Jurkat, Clone E6-1 (cell line): ENCODE data around the gene SSTR5.

Experiments
- DNase-seq: peaks from one replicate; pipeline ENCODE4 v3.0.0-alpha.2; 2011; ENCODE audit warnings: low read depth, low spot score
- H3K4me3 ChIP-seq: 2 replicates; pipeline ENCODE4 v1.5.1; 2011; ENCODE audit warnings: mild to moderate bottlenecking, low read length, control low read depth, moderate library complexity

SSTR5 gene

DNA sequence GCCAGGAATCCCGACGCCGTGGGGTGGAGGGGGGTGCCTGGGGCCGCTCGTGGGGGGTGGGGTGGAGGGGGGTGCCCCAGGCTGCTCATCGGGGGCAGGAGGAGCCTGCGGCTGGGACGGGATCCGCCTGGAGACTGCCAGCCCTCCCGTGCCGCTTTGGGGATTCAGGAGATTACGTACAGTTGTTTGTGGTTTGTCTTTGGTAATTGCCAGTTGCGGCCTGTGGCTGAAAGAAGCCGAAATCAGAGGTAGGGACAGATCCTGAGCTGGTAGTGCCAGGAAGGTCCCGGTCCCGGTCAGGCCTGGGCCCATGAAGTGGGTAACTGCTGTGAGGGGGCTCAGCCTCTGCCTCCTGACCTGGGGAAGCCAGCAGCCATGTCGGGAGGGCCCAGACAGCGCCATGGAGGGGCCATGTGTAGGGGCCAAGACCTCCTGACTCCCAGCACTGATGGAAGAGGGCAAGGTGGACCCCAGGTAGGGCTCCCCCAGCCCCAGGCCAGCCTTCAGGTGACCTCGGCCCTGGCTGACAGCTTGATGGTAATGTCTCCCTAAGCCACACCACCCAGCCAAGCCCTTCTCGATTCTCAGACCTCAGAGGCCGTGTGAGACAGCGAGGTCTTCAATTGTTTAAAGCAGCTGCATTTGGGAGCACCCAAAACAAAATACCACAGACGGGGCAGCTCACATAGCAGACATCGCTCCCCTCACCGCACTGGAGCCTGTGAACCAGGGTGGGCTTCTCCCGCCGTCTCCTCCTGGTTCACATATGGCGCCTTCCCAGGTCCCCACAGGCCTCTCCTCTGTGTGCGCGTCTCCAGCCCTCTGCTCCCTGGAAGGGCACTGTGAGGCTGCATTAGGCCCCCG is 34.9 kb upstream of the SSTR5 start:
- no peak for DNase-seq
- H3K4me3 ChIP-seq = no peak overlapping the region

DNA sequence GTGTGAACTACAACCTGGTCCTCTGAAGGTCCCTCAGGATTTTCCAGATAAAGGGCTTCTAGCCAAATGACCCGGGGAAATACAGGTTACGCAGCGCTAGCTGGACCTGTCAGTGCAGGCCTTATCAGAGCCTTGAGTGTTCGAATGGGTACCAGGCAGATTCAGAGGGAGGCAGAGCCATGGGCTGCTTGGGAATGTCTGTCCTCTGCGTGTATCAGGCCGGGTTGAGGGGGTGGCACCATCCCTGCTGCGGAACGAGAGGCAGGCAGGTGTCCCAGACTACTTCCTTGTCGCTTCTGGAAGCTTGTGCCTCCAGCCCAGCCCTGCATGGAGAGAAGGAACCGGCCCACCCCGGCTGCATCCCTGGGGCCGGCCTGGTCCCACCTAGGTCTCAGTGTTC is 33.6 kb upstream of the SSTR5 start:
- DNase-seq = no peak
- H3K4me3 ChIP-seq = no peak overlapping the region

DNA sequence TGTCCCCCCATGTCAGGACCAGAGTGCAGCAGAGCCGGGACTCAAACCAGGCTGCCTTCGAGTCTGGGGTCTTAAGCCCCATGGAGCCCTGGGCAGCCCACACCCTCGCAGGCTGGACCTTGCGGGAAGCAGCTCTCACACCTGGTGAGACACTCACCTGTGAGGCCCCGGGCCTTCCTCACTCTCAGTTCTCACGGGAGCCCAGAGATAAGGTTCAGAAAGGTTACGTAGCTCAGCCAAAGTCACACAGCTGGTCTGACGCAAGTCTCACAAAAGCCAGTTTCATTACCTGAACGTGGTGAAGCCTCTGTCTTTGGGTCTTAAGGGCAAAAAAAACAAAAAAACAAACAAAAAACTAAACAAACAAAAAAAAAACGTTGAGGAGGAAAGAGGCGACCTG is 32.8 kb upstream of the SSTR5 start:
- no peak for DNase-seq
- H3K4me3 ChIP-seq = no peak overlapping the region

DNA sequence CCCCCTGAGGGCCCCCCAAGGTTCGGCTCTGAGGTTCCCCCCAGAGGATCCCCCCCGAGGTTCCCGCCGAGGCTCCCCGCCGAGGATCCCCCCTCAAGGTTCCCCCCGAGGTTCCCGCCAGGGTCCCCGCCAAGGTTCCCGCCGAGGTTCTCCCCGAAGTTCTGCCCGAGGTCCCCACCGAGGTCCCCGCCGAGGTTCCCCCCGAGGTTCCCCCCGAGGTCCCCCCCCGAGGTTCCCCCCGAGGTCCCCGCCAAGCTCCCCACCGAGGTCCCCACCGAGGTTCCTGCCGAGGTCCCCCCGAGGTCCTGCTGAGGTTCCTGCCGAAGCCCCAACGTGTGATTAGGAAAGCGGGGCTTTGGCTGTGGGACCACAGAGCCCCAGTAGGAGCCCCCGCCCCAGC is 32.2 kb upstream of the SSTR5 start:
- no peak for DNase-seq
- H3K4me3 ChIP-seq = no peak overlapping the region

GRCh38 chr16:1042049-1042744 is 30.4 kb upstream of the SSTR5 start:
- H3K4me3 ChIP-seq = no peak overlapping the region
- DNase-seq = no peak

GRCh38 chr16:1042866-1043265 is 29.7 kb upstream of the SSTR5 start:
- DNase-seq = no peak
- H3K4me3 ChIP-seq = no peak overlapping the region

DNA sequence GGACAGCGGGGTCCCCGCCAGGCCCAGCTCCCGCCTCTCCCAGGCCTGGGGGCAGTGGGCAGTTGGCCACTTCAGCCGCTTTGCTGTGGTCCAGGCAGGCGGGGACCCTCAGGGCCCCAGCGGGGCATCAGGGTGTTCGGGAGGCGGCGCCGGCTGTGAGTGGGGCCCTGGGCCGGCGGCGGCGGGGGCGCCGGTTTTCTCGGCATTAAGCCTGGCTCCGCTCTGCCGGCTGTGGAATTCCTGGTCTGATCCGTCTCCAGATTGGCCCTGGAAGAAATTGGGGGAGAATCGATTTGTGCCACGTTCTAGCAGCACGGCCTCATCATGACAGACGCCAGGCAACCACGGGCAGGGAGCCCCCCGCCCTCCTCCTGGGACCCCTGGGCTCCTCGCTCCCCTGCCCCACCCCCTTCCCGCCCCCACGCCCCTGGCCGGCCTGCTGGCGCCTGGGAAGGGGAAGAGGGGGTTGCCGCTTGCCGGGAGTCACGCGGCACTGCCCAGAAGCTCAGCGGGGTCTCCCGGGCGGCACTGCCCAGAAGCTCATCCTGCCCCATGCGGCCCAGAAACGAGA is 28.6 kb upstream of the SSTR5 start:
- H3K4me3 ChIP-seq = no peak overlapping the region
- no peak for DNase-seq

DNA sequence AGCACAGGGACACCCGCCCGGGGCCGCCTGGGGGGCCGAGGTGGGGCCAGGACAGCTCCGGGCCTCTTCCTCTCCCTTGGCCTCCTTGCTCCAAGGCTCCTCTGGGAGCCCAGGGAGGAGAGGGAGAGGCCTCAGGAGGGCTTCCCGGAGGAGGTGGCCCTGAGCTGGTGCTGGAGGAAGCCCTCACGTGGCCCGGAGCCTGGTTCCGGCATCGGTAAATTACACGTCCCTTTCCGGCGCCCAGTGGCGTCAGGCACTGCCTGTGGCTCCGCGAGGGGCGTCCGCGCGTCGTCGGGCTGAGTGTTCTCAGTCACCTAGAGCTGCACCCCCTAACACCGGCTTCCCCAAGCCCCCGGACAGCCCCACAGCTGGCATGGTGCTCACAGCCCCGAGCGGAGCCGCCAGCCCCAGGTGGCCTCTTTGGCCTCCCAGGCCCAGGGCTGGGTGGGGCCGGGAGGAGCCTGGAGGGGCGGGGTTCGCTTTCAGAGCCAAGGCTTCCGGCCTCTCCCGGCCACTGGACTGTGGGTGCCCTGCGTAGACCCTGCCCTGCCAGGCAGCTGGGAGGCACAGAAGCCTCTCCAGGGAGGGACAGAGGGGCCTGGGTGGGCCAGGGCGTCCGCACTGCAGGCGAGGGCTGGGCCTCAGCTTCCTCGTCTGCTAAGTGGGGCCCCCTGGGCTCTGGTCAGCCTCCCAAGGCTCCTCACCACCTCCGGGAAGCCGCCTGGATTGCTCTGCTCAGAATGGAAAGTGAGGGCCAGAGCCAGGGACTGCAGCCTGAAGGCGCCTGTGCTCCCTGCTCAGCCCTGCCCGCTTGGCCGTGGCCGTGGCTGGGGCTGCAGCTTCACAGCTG is 27.9 kb upstream of the SSTR5 start:
- no peak for DNase-seq
- no peak overlapping the region for H3K4me3 ChIP-seq

GRCh38 chr16:1045310-1045992 is 27.1 kb upstream of the SSTR5 start:
- DNase-seq = no peak
- H3K4me3 ChIP-seq = no peak overlapping the region

DNA sequence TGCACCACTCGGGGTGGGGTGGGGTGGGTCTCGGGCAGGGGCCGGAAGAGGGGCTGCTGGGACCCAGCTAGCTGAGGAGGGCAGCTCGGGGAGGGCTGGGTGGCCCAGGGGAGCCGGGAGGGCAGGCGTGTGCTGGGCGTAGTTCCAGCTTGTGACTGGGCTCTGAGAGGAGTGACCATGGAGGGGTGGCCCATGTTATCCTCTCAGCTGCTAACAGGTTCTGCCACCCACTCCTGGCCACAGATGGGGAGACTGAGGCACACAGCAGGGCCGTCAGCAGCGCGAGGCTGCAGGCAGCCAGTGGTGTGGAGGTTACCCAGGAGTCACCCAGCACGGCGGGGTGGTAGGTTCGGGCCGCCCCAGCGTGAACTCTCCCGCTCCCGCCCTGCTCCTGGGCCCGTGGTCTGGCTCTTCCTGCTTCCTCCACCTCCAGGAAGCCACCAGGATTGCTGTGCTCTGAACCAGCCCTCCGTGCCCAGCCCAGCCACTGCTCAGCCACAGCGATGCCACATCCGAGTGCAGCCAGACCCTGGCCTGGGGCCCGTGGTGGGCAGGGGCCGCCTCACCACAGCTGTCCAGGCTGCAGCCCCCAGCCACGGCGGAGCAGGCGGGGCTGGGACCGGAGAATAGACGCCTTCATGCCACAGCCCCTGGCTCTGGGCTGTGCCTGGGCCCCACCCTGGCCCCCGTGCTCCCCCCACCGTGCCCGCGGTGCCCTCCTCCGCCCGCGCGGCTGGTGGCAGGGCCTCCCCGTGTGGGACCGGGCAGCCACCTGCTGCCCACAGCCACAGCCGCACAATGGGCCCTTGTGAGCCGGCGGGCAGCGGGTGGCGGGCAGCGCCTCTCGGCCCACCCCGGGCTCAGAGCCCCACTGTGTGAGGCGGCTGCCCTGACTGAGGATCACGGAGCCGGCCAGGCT is 26.3 kb upstream of the SSTR5 start:
- DNase-seq = no peak
- no peak overlapping the region for H3K4me3 ChIP-seq

GRCh38 chr16:1047123-1047522 is 25.4 kb upstream of the SSTR5 start:
- H3K4me3 ChIP-seq = no peak overlapping the region
- no peak for DNase-seq

DNA sequence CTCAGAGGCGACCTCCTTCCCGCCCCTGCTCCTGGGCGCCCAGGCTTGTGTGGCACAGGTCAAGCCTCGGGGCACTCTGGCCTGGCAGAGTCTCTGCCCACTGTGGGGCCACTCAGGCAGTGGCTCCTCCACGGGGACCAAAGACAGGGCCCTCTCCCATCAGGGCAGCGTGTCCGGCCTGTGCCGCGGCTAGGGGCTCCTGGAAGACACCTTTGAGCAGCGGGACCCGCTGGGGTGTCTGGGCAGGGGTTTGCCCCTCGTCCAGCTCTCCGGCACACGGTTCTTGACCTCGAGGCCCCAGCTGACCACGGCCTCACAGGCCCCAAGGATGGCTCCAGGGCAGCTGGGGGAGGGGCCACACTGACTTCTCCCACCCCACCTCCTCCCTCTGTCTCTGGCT is 24.7 kb upstream of the SSTR5 start:
- DNase-seq = no peak
- H3K4me3 ChIP-seq = no peak overlapping the region

GRCh38 chr16:1048442-1049112 is 24.0 kb upstream of the SSTR5 start:
- H3K4me3 ChIP-seq = no peak overlapping the region
- DNase-seq = no peak

DNA sequence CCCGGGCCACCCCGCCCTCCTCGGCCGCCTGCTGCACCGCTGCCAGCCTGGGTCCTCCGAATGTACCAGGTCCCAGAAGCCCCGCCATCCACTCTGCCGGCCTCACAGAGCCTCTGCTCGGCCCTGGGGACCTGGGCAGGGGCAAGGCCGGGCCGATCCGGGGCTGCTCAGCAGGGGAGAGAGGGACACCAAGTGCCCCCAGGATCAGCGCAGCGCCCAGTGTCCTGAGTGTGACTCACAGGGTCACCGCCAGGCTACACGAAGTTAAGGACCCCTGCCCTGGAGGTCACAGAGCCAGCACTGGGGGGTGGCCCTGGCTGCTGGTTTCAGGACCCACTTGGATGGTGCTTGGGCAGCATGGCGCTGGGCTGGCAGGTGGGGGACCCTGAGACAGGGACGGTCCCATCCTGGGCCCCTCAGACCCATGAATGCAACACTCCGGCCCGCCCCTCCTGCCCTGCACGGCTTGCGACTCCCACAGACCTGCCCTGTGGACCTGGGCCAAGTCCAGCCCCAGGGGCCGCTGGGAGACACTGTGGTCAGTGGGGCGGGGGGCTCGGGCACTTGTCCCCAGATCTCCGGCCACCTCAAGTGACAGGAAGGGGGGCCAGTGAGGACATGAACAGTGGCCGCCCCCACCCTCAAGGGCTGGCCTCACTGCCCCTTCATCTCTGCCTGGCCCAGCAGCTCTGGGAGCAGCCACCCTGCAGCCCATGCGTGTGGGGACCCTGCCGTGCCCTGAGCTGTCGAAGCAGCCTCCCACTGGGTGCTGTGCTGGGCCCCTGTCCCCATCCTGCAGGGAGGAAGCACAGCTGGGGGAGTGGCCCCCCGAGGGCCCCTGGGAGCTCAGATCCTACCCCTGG is 23.2 kb upstream of the SSTR5 start:
- no peak for DNase-seq

GRCh38 chr16:1049976-1050247 is 22.6 kb upstream of the SSTR5 start:
- DNase-seq = no peak
- H3K4me3 ChIP-seq = no peak overlapping the region

More for the DNA sequence above, 23.2 kb upstream of the SSTR5 start:
- no peak overlapping the region for H3K4me3 ChIP-seq

- no peak overlapping the region for H3K4me3 ChIP-seq
- no peak for DNase-seq
Observed at GRCh38 chr16:1050516-1050915, 22.0 kb upstream of the SSTR5 start.

GRCh38 chr16:1050921-1051320 is 21.6 kb upstream of the SSTR5 start:
- no peak overlapping the region for H3K4me3 ChIP-seq

More at GRCh38 chr16:1050921-1051320, 21.6 kb upstream of the SSTR5 start:
- DNase-seq = no peak
